Stimulated activated CD4-positive, alpha-beta T cell treated with anti-CD3 and anti-CD28 coated beads, Interleukin-2, amount 100 ng/mL, for 24 hours (primary cell): ENCODE data around the gene SLC22A31.

ENCODE experiments used
- DNase-seq, 2 donors: peaks; one replicate each; pipeline ENCODE4 v3.0.0-alpha.2; 2020

SLC22A31 gene

DNA sequence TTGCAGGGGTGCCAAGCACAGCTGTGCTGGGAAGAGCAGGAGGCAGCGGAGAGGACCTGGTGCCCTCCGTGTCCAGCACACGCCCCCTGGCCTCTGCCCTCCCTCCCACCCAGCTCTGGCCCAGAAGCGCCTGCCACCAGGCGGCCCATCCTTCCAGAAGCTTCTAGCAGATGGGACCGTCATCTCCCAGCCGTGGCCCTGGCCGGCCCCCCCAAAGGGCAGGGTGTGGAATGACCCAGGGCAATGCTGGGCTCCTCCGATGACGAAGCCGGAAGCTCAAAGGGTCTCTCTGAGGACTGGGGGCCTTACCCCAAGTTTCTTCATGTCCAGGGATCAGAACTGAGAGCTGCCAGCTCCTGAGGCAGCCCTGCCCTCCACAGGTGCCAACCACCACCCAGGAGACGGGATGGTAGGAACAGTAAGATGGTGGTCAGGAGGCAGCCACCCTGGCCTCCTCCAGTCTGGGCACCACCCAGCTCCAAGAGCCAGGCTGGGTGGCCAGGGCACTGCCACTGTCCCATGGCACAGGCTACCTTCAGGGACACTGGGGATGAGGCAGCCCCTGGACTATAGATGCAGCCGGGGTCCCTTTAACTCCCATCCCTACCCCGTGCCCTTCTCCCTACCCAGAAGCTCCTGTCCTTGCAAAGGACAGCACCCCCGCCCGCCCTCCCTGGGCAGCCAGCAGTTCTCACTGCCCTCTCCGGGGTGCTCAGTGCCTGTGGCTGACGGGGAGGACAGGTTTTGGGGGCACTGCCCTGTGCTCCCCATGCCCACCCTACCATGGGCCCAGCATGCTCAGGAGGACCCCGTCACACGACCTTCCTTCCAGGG lies 35.3 kb downstream of the SLC22A31 start:
- DNase-seq, result no peak

DNA sequence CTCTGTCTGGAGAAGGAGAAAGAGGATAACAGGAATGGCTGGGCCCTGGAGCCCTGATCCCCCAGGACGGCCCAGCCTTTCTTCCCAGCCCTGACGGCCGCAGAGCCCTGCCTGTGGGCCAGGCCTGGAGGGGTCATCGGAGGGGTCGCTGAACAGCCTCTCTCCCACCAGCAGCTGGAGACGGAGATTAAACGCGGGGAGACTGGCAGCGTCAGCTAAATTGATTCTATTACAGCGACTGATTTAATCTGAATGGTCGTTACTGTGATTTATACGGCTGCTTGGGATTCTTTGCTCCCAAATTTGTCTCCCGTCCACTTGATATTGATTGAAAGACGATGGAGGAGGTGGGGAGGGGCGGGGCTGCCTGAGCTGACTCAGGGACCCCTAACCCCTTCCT lies 35.9 kb downstream of the SLC22A31 start:
- no peak for DNase-seq

GRCh38 chr16:89163297-89163696 lies 37.0 kb downstream of the SLC22A31 start:
- no peak for DNase-seq

- no peak for DNase-seq
These were observed 38.3 kb downstream of the SLC22A31 start for GRCh38 chr16:89161763-89162713.

DNA sequence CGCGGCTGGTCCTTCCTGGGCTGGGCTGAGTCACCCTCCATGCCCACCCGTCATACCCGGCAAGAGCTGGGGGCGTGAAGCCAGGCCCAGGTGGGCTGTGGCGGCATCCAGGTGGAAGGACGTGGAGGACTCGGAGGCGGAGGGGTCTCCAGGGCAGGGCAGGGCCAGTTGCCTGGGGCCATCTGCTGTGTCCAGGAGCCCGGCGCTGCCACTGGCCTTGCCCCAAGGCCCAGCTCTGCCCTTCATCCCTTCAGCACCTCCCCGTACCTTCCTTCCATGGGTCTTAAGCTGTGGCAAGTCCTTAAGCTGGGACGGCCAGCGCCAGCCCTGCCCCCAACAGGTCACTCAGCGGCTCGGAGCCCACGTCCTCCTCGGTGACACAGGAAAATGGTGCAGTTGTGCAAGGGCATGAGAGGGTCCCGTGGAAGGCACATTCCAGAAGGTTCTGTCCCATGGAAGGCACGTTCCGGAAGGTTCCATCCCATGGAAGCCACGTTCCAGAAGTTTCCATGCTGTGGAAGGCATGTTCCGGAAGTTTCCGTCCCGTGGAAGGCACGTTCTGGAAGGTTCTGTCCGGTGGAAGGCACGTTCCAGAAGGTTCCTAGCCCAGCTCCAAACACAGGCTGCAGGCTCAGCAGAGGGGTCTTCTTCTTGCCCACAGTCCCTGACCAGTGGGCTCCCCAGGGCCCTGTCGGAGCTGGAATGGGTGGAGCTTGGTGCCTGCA lies 39.2 kb downstream of the SLC22A31 start:
- no peak for DNase-seq

GRCh38 chr16:89159850-89160354 lies 40.4 kb downstream of the SLC22A31 start:
- DNase-seq, result no peak

DNA sequence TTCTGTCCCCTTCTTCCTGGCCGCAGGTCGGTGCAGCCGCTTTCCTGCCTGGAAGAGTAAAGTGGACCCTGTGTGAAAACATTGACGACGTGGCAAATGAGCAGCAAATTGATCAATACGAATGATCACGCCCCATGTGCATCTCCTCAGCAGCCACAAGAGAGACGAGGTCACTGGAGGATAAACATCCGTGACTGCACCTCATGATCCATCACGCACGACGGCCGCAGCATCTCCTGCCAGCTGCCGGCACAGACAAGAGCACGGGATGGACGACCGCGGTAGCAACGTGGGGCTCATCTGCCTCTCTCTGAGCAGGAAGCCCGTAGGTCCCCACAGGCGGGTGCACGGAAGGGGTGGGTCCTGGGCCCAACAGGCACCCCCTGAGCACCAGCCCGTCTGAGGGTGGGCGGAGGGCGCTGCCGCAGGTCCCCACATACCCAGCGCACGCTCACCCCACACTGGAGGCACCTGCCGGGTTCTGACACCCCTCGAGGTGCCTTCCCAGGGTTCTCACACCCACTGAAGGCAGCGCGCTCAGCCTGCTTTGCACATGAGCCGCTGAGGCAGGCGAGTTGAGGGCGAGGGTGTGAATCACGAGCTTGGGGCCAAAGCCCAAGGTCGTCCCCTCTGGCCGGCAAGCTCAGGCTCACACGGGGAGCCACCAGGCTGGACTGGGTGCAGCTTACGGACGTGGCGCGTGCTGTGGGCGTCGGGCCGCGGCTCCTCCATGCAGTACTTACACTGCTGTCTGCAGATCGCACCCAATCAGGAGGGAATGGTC lies 41.1 kb downstream of the SLC22A31 start:
- no peak for DNase-seq

GRCh38 chr16:89157778-89158177 lies 42.6 kb downstream of the SLC22A31 start:
- DNase-seq, result no peak

DNA sequence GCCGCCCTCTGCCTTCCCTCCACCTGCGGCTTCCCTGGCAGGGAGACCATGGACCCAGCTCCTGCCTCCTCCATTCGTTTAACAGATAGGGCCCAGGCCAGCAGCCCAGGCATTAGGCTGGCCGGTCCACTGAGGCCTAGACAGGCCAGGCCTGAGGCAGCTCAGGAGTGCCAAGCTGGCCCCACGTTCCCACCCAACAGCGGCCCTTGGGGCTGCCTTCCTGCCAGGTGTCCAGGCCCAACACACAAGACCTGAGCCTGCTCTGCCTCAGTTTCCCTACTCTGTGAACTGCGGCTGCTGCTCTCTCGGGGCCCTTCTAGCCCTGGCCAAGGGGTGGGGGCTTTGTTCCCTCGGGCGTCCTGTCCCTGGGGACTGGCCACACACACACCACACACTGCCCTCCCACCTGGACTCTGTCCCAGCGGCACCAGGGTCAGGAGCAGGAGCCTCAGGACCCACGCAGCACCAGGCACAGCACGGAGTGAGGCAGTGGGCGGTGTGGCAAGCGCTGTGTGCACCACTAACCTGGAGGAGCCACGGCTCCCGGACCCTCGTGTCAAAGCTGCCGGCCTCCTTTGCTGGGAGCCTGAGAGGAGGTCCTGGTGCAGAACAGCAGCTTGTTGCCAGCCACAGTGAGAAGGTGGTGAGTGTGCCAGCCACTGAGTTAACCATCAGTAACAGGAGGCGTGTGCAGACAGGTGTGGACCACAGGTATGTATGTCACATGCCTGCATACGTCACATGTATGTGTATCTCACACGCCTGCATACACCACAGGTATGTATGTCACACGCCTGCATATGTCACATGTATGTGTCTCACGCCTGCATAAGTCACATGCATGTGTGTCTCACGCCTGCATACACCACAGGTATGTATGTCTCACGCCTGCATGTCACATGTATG lies 43.3 kb downstream of the SLC22A31 start:
- DNase-seq, result no peak

DNA sequence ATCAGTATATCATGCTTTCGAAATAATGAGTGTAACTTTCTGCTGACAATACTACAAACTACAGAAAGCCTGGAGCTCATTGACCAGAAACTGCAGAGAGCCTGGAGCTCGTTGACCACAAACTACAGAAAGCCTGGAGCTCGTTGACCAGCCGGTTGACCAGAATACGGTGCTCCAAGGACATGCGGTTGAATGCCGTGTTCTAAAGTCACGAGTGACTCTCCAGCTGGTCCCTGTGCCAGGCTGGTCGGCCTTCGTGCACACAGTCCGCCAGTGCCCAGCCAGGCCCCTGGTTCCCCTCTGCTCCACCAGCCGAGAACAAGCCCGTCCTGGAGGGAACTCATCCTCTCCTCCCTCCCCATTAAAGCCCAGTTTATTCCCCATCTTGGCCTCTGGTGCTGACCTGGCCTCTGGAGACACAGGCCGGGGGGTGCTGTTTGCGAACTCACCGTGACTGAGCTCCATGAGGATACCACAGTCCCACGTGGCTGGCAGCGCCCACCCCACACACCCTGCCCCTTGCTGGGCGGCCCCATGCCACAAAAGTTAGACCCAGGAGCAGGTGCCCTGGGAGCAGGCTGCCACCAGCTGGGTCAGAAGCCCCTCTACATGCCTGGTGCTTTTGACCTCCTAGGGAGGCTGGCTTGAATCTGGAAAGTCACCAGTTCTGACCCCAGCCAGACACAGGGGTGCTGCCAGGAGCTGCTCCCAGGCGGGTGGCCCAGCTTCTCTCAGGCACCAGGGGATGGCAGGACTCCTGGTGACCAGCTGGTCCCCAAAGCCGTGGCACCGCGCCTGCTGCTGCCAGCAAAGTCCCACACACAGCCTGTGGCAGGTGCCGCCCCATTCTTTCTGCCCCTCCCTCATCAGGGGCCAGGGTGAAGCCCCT lies 44.2 kb downstream of the SLC22A31 start:
- DNase-seq, result no peak

- DNase-seq, result no peak
These were observed 45.1 kb downstream of the SLC22A31 start for GRCh38 chr16:89155184-89155679.

DNA sequence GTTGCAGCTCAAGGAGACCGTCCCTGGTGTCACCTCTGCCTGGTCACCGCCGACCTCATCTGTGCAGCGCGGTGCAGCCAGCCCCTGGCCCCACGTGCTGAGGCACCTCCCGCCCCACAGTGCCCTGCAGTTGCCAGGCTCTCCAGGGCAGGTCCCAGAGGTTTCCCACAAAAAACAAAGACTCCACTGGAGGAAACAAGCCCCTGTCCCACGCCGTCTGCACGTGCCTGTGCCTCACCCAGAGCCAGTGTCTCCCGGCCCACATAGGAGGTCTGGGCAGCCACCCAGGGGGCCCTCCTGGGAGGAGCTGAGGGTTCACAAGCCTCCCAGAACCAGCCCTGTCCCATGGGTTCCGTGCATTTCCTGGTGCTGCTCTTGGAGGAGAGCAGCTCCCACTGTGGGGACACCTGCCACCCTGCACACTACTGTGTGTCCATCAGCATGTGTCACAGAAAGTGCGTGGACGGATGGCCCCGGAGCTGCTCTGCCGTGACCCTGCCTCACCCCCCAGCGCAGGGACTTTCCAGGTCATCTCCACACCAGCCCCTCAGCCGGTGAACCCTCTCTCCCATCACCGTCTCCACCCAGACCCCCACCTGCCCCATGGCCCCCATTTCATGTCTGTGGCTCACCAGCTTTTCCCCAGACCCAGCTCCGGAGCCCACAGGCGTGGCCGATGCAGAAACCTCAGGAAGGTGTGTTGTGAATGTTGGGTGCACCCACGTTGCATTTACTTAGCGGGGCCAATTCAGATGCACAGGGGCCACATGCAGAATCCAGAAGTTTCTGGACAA lies 45.8 kb downstream of the SLC22A31 start:
- DNase-seq, result no peak

DNA sequence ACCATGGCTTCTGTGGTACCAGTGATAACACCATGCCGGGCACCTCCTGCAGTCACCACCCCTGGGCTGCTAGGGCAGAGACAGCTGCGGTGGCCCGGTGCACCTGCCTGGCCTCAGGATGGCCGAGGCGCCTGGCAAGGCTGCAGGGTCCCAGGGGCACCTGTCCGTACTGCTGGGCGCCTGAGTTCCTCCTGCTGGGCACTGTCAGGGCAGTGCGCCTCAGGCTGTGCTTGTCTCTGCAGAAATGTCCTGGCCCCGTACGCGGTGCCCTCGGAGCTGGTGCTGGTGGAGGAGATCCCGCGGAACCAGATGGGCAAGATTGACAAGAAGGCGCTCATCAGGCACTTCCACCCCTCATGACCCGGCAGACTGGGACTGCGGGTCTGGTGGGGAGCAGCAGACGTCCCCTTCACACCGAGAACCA lies 46.5 kb downstream of the SLC22A31 start:
- no peak for DNase-seq

- DNase-seq, result no peak
These were observed 47.3 kb downstream of the SLC22A31 start for GRCh38 chr16:89152831-89153700.

DNA sequence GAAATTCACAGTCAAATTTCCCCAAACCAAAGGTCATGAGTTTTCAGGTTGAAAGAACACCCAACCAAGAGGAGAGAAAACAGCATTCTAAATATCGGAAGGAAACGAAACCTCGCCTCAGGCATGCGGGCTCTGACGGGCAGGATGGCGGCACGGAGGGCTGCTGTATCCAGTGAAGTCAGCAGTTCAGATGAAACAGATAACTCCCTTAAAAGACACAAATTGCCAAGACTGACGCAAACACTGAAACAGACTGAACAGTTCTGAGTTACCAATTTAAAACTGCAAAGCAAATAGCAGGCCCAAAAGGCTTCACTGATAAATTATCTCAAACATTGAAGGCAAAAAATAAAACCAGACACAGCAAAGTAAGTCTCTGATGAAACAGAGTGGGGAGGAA lies 49.4 kb downstream of the SLC22A31 start:
- DNase-seq, result no peak

- no peak for DNase-seq
These were observed 50.1 kb downstream of the SLC22A31 start for GRCh38 chr16:89150090-89150835.

GRCh38 chr16:89149386-89149785 lies 51.0 kb downstream of the SLC22A31 start:
- DNase-seq, result no peak
